Kasumi-1 (cell line): ENCODE results near the gene MSANTD2.

ENCODE experiments used
- DNase-seq, 2 experiments: peaks; one replicate each; lab custom pipeline; 2025; lab: John Stamatoyannopoulos, UW

The MSANTD2 gene

DNA sequence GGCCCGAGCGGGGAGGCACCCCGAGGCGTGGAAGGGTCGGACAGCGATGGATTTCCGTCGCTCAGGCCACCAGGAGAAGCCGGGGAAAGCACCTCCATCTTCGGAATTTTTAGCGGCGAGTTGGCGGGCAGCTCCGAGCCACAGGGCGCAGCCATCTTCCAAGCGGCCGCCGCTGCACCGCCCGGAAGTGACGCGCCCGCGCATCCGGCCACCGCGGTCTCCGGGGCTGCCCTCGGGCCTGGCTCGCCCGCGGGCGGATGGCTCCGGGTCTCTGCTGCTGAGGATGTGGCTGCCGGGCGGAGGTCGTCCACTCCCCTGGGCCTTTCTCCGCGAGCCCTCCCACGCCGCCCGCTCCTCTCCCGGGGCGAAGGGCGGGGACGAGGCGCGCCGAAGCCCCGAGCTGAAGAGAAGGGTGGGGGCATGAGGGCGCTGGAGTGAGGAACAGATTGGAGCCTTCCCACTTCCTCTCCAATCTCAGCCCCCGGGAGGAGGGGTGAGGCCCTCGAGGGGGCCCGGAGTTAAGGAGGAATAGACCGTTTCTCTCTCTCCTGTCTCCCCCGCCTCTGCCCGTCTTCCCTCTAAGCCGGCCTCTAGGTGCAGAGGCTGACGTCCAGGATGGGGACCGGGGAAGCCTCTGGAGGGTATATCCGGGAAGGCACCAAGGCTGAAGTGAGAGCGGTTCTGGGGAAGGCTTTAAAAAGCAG is at the start of gene MSANTD2:
TSS of gene MSANTD2 (minus strand) at position 181 of the 704 bp plus-strand sequence. CDS start at position 155, 26 bp downstream.
- DNase-seq, result peak; percentile 34 to 47

DNA sequence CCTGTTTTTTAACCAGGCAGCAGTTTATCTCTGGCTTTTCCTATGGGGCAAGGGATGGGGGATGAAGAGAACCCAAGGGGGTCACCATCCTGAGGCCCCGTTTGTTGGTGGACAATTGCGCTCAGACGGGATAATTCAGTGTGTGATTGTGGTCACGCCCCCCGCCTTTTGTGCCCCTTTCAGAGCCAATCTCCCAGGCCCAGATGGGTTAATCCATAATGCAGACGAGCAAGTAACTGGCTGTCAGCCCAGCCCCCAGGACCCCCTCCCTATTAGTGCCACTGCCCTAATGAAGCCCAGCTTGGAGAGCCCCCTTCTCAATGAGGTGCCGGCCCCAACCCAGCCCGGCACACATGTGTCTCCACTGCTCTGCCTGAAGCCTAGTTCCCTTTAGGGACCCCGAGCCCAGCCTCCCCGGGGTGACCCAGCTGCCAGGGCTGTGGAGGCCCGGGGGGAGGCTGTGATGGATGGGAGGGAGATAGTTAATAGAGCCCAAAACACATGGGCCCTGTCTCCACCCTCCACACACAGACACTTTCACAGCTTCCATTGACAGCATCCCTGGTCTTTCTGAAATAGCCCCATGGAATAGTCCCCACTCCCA is 46.0 kb upstream of the MSANTD2 start:
- DNase-seq, result no peak

DNA sequence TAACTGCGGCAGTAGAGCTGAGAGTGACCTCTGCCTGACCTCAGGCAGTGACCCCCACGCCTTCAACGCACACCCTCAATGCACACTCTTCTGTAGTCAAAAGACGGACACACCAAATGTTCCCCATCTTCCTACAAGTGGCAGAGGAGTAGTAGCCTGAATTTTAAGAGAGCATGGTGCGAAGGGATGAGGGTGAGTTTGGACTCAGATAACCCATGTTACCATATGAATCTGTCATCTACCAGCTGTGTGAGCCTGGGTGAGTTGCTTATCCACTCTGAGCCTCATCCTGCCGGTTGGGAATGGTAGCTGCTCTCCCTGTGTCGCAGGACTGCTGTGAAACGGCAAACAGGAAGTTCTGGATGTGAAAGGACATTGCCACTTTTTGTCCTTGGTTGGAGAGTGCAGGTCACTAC is 44.5 kb upstream of the MSANTD2 start:
- no peak for DNase-seq

DNA sequence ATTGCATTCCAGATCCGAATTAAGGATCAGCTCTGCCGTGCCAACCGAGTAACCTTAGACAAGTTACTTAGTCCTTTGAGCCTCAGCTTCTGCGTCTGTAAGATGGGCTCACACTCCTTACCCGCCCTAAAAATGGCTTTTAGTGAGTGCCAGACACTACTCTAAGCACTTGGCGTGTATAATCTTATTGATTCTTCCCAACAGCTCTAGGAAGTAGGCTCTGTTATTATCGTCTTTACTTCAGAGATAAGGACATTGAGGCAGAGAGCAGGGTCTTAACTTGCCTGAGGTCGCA is 43.4 kb upstream of the MSANTD2 start:
- DNase-seq, result no peak

DNA sequence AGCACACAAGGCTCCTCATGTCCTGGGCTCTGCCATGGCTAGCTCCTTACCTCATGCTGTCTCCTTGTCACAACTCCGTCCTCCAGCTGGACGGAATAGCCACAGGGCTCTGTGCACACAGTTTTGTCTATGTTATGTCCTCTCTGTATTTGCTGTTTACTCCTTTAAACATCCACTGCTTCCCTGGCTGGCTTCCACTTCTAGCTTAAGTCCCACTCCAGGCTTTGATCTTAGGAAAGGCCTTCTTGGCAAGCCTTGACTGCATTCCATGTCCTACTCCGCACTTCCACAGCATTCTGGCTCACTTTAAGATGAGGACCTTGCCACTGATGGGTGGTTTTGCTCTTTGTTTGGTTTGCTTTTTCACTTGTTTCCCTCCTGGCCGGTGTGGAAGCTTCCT is 42.1 kb upstream of the MSANTD2 start:
- DNase-seq, result no peak

DNA sequence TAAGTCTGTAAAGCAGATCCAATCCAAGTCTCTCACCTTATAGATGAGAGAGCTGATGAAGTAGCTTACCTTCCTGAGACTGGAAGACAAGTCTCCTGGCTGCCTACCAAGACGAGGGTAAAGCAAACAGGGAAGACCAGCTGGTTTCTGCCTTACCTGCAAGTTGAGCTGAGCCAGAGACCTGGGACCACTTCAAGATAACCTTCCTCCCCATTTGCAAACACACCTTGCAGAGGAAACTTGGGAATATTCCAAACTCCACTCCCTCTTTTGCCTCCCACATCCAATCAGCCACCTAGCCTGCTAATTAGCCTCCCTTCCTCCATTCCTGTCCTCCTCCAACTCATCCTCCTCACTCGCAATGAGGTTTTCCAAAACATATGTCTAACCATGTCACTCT is 41.6 kb upstream of the MSANTD2 start:
- DNase-seq, result no peak

DNA sequence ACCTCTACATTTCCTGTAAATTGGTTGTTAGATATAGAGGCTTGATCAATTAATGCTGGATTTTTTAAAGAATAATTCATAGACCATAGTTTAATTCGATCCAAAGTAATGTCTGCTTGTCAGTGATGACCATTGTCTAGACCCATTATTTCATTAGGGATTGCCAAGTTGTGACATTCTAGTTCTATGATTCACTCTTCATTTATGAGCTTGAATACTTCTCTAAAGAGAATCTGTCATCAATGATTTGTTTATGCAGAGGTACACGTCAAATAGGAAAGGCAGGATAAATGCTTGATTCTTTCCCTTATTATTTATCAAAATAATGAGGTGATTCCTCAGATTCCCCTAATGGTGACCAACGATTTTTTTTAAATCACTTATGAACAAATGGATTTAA is 41.0 kb upstream of the MSANTD2 start:
- DNase-seq, result no peak

DNA sequence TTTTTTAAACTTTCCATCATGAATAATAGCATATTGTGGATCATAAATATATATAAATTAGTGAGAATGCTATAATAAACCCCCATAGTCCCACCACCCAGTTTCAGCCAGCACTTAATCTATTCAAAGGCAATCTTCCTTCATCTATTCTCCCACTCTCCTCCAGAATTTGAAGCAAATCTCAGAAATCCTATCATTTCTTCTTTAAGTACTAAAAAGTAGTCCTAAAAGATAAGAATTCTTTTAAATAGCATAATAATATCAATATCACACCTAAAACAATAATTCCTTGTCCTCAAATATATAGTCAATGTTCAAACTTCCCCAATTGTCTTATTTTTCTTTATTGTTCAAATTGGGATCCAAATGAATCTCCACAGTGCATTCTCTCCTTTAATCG is 40.5 kb upstream of the MSANTD2 start:
- DNase-seq, result no peak

DNA sequence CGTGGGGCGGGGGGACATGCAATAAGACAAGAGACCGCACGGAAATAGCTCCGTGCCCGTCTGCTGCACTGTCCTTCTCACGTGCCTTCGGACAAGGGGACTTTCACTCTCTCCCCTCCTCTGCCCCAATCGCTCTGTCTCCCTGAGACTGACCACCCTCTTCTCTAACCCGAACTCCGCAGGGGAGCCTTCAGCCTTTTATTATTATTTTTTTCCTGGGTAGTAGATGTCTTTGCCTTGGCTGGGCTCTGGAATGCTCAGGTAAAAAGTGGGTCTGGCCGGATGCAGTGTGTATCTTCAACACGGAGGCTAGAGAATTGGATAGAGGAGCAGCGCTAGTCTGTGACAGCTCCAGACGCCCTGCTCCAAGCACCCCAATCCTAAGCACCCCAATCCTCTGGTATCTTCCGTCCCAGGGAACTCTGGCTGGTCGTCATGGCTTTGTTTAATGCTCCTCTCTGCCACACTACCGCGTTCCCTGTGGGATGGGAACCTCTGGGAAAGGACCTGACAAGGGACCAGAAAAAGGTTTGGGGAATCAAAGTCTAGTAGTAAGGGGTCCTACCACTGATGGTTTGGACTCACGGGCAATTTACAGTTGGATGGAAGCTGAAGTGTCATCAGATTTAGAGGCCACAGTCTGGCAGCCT is 39.9 kb upstream of the MSANTD2 start:
- no peak for DNase-seq

DNA sequence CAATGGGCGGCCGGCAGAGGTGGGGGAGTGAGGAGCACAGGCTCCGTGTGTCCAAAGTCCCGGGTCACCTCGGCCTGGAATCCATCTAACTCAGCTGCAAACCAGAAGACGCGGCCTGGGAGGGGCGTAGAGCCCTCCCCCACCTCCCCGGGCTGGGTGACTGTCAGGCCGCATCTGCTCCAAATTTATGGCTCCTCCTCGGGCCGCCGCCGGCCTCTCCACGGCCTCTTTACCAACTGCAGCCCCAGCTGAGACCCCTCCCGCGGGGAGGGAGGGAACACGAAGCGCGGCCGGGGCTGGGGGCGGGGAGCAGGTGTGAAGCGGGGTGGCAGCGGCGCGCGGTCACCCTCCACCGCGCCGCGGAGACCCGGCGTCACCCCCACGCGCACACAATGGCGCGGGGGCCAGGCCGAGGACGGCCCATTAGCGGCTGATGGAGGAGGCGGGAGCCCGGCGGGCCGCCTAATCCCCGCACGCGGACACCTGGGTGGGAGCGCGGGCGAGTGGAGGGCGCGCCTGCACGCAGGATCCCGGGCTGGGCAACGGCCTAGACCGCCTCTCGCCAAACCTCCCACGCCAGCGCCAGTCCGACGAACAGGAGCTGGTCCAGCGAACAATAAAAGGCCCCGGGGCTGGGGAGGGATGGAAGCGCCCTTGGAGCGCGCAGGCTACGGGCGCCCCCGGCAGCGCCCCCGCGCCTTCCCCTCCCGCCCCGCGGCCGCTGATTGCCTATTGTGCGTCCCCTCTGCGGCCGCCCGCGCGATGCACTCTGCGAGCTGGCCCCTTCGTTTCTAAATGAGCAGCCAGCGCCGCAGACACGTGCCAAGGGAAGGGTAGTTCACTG is 39.1 kb upstream of the MSANTD2 start:
- DNase-seq, result no peak

DNA sequence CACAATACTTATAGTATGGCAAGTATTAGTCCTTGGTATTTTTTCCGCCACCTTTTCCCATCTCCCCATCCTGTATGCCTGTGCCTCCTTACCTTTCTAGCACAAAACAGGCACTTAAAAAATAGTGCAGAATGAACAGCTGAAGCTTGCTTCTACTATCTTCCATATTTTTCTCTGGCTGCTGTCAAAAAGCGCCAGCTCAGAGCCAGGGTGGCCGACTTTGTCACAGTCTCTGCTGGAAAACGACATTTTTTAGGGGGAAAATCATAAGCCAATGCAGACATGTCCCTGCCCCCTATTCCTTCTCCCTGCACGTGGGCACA is 38.6 kb upstream of the MSANTD2 start:
- DNase-seq, result no peak

DNA sequence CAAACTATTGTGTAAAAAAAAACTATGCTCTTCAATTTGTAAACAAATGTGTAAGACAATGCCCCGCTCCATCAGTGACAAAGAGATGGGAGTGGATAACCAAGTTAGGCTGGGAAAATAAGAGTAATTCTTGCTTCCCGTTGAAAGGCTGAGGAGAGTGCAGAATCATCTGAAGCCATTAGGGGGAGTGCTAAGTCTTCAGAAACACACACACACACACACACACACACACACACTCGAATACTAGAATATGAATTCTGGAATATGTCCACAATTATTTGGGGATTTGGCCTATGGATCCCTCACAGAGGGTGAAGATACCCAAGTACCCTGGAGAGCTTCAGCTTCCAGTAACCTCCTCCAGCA is 37.3 kb upstream of the MSANTD2 start:
- peak; percentile 69 to 75 for DNase-seq

DNA sequence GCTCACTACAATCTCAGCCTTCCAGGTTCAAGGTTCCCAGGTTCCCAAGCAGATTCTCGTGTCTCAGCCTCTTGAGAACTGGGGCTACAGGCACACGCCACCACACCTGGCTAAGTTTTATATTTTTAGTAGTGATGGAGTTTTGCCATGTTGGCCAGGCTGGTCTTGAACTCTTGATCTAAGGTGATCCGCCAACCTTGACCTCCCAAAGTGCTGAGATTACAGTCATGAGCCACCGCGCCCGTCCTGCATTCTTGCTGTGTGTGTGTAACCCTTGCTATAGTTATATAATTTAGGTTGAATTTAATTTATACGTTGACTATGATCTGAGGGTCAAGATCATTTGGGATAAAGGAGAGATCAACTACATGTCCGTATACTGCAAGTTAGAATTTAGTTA is 35.7 kb upstream of the MSANTD2 start:
- no peak for DNase-seq

DNA sequence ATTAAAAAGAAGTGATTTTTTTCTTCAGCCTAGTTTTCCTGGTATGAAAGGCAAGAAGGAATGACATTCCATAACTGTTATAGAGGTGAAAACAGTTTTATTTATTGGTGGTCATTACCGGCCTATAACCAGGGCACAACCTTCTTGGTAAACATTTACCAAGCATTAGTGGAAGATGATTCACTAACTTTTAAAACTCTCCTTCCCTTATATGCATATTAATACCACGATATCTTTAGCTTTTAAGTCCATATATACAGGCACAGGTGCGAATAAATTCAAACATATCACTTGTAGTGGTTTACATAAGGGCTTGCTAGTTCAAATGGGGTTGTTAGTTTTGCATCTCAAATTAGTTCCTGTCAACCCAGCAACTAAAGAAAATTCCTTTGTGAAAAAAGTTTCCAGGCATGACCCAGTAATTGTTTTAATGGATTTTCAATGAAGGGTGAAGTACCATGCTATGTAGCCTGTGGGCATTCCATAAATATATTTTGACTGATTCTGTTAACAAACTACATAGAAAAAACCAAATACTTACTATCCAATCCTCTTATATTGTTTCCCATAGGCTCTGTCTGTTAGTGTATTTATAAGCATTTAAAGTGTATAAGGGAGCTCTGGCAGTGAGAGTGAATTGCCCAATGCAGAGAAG is 34.4 kb upstream of the MSANTD2 start:
- DNase-seq, result no peak

DNA sequence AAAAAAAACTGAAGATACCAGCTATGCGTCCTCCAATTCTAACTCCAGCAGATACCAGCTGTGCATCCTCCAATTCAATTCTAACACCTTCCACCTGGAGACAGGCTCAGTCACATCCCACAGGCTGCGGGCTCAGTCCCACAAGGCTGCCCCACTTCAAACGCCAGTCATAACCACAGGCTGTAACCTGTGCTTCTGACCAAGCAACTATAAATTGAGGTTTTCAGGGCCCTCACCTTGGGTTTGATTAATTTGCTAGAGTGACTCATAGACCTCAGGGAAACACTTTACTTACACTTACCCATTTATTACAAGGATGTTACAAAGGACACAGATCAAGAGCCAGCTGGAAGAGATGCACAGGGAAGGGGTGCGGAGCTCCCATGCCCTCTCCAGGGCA is 32.4 kb upstream of the MSANTD2 start:
- no peak for DNase-seq

DNA sequence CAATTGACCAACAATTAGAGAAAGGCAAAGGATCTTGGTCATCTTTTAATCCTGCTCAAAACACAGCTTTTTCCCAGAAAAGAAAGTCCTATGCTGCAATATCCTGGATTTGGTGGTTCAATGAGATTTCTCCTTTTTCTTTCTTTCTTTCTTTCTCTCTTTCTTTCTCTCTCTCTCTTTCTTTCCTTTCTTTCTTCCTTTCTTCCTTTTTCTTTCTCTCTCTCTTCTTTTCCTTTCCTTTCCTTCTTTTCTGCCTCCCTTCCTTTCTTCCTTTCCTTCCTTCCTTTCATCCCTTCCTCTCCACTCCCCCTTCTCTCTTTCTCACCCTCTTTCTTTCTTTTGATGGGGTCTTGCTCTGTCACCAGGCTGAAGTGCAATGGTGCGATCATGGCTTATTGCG is 31.7 kb upstream of the MSANTD2 start:
- no peak for DNase-seq

DNA sequence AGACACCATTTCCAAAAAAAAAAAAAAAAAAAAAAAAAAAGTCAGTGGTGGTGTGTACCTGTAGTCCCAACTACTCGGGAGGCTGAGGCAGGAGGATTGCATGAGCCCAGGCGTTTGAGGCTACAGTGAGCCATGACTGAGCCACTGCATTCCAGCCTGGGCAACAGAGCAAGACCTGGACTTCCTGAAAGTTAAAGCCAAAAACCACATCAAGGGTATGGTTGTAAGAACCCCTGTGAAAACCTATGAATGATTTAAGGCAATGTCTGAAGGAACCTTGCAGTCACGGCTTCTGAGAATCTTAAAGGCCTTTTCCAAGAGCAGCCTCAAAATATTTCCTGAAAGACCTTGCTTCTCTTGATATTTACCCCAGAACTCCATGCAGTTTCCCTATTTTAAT is 30.5 kb upstream of the MSANTD2 start:
- no peak for DNase-seq

DNA sequence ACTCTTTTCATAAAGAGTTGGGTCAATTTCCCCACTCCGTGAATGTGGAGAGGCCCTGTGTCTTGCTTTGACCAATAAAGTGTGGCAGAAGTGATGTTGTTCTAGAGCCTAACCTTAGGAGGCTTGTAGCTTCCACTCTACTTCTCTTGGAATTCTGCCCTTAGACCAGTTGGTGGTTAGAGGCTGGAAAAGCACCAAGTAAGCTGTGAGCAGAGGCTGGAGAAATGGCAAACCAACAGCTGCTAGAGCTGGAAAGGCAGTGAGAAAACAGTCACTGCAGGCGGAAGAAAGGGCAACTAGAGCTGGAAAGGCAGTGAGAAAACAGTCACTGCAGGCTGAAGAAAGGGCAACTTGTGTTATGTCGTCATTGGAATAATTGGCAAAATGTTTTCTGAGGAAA is 29.8 kb upstream of the MSANTD2 start:
- DNase-seq, result no peak

DNA sequence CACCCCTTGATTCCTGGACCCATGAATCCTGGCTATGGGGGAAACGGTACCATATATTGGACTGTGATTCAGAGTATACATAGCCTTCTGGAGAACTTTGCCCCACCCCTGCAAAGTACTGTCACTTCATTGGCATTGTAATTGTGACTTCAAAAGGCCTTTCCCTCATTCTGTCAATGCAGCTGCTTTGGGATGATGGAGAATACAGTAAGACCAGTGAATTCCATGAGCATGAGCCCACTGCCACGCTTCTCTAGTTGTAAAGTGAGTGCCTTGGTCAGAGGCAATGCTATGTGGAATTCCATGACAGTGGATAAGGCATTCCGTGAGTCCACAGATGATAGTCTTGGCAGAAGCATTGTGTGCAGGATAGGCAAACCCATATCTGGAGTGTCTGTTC is 25.7 kb upstream of the MSANTD2 start:
- no peak for DNase-seq

DNA sequence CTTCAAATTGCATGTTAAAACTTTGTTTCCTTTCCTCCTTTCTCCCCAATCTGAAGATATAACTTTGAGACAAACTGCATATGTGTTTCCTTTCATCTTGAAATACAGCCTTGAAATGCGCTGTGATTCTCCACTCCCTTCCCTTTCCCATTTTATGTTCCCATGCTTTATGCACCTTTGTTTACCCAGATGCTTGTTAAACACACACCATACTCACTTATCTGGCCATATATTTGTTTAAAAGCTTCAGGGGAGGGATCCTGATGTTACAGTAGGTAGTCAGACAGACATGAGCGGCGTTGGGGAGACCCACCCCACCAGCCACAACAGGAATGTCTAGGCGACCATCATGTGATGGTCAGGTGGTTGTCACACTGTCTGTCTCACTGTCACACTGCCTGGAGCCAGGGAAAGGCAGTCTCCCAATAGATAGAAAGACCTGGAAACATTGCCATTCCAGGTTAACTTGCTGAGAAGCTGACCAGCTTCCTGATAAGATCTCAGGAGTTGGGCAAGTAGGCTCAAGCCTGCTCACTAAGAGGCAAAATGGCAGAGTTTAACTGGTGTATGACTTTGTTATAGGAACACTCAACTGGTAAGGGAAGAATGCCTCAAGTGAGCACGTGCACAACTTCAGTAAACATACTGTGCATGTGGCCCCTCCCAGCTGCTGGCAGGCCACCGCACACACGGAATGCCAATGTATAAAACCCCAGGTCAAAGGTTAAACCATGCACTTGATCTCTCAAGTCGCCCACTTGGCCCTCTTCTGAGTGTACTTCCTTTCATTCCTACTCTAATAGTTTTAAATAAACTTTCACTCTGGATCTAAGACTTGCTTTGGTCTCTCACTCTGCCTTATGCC is 23.5 kb upstream of the MSANTD2 start:
- DNase-seq, result no peak

DNA sequence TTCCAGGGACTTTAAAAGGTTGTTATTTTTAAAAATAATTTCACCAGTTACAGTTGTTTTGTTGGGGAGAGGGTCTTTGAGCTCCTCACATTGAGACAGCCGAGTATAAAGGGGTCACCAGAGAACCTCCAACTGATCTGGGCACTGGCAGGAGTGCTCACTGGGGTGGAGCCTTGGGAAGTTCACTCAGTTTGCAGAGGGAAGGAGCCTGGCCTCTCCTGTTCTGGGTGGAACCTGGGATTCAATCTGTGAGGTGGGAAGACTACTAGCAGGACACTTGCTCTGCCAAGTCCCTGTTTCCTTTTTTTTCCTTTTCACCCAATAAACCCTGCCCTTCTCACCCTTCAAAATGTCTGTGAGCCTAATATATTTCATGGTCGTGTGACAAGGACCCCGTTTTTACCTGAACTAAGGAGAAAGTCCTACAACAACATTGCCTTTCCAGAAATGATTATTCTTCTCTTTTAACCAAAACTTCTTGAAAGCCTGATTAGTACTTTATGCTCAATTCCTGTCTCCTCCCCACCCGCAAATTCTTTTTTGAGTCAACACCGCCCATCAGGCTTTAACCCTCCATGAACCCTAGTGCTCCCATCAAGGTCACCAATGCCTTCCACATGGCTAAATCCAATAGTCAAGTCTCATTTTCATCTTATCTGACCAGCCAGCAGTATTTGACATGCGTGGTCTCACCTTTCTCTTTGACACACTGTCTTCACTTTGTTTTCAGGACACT is 22.0 kb upstream of the MSANTD2 start:
- DNase-seq, result no peak
